Thoracic aorta (tissue), 2 donors: ENCODE measurements around the gene PLP2. TPM values are rescaled to one million over a fixed set of nuclear protein-coding genes. Genes with fewer than 3 reads are reported as not detected.

Source experiments
- ATAC-seq: fragments of 150-250 bp; one replicate; pipeline ENCODE4 v1.8.0; 2017; ENCODE audit warnings: low read depth; ENCODE audit not compliant: insufficient number of reproducible peaks, low FRiP score
- DNase-seq: peaks from one replicate; pipeline ENCODE4 v3.0.0-alpha.2; 2020; ENCODE audit warnings: low spot score
- H3K27ac ChIP-seq, 2 donors: fragments of 200-600 bp; sonication (generic); 1 replicate in 1 of 2; 2 replicates in 1 of 2; pipeline ENCODE4 v1.5.1; 2016; ENCODE audit warnings: mild to moderate bottlenecking in 2 of 2, moderate library complexity in 2 of 2
- H3K27me3 ChIP-seq: fragments of 200-600 bp; sonication (generic); replicated peaks from 2 replicates; pipeline ENCODE4 v1.6.0; 2016; ENCODE audit warnings: mild to moderate bottlenecking; ENCODE audit not compliant: insufficient read depth
- H3K36me3 ChIP-seq: fragments of 200-600 bp; sonication (generic); one replicate; pipeline ENCODE4 v1.5.1; 2016
- H3K4me1 ChIP-seq, 2 donors: fragments of 200-600 bp; sonication (generic); 1 replicate in 1 of 2; 2 replicates in 1 of 2; pipeline versions ENCODE4 v1.5.1 to v1.6.0; 2016; ENCODE audit warnings: low read depth in 2 of 2, mild to moderate bottlenecking in 1 of 2; ENCODE audit not compliant: control insufficient read depth in 1 of 2
- H3K4me3 ChIP-seq: fragments of 200-600 bp; sonication (generic); 2 replicates; pipeline ENCODE4 v1.5.1; 2016; ENCODE audit warnings: mild to moderate bottlenecking
- H3K9me3 ChIP-seq: fragments of 200-600 bp; sonication (generic); 2 replicates; pipeline ENCODE4 v1.5.1; 2016
- CTCF ChIP-seq: fragments of 200-600 bp; sonication (generic); IDR thresholded peaks from one replicate; pipeline ENCODE4 v1.5.1; 2019; ENCODE audit warnings: antibody characterized with exemption
- total RNA-seq, 2 donors: library from RNA; depleted of rRNA; stranded (reverse); fragments of >200 nt; gene quantifications; one replicate each; pipeline versions ENCODE4 v1.1.0 to v1.2.3, GENCODE V29; 2016

The PLP2 gene
- total RNA-seq, 2 donors from 2014 or later: 90.2 to 101 TPM

GRCh38 chrX:49174723-49175122, 3.0 kb downstream of the PLP2 start:
- no peak overlapping the region for H3K27ac ChIP-seq
- DNase-seq (no peak), ATAC-seq (no peak)
- H3K27me3 ChIP-seq: no peaks in the 10 kb centered on the region
- no peak overlapping the region for H3K4me3 ChIP-seq
- TF ChIP-seq CTCF: no peak
- H3K9me3 ChIP-seq: no peaks in the 10 kb centered on the region
- H3K4me1 ChIP-seq: peaks cover 0 to 26% of the 10 kb centered on the region in 2 donors
- H3K36me3 ChIP-seq: peaks cover 9% of the 10 kb centered on the region

- no peak for TF ChIP-seq CTCF
- no peak for ATAC-seq
- no peaks in the 10 kb centered on the region for H3K9me3 ChIP-seq
- no peak for DNase-seq
- no peak overlapping the region for H3K4me3 ChIP-seq
- H3K4me1 ChIP-seq: peaks cover 0 to 26% of the 10 kb centered on the region in 2 donors
- H3K27ac ChIP-seq: no peak overlapping the region
- H3K27me3 ChIP-seq: no peaks in the 10 kb centered on the region
- H3K36me3 ChIP-seq: peaks cover 9% of the 10 kb centered on the region
These were observed 4.0 kb downstream of the PLP2 start for GRCh38 chrX:49175435-49176274.

DNA sequence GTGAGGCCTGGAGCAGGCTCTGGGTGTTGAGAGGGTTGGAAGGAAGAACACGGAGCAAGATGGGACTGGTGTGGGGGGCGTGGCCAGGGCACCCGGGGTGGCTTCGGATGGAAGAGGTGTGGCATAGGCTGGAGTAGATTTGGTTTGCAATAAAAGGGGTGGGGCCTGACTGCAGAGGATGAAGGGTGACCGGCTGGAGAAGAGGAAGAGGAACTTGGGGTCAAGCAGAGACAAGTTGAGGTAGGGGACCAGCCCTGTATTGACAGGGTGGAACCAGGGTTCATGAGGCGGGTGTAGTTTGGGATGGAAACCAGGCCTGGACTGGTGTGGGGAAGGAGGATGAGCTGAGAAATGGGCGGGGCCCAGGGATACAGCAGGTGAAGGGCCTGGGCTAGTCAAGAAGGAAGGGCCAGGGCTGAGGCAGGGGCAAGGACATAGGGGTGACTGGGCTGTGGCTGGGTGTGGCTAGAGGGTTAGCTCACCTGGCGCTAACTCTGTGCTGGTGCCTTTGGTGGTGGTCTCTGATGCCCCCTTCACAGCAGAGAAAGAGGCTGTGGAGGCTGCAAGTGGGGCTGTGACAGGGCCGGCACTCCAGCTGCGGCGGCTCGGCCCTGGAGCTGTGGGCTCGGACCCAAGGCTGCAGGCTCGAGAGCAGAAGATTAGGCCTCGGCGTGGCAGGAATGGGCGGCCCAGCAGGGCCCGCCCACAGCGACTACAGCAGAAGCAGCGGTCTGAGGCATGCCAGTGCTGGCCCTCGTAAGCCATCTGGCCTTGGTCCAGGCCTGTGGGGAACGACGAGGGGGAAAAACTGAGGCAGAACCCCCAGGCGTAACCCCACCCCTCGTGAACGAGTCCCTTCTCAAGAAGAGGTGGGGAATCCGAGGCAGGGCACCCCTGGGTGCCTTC, 5.0 kb downstream of the PLP2 start:
- no peak for DNase-seq
- Histone ChIP-seq H3K27ac (peak overlapping the region in 1 of 2 donors; percentile 44), H3K36me3 (peaks cover 9% of the 10 kb centered on the region)

GRCh38 chrX:49177338-49177833, 5.7 kb downstream of the PLP2 start:
- Histone ChIP-seq H3K9me3 (no peaks in the 10 kb centered on the region), H3K27me3 (no peaks in the 10 kb centered on the region), H3K4me1 (peaks cover 0 to 26% of the 10 kb centered on the region in 2 donors), H3K36me3 (peaks cover 10% of the 10 kb centered on the region), H3K4me3 (no peak overlapping the region), H3K27ac (peak overlapping the region in 1 of 2 donors; percentile 44)
- ATAC-seq (no peak), DNase-seq (no peak)
- TF ChIP-seq CTCF: no peak

More for the DNA sequence above, 5.0 kb downstream of the PLP2 start:
- no peak for TF ChIP-seq CTCF
- H3K9me3 ChIP-seq: no peaks in the 10 kb centered on the region
- H3K4me1 ChIP-seq: peaks cover 0 to 26% of the 10 kb centered on the region in 2 donors
- no peak for ATAC-seq
- H3K27me3 ChIP-seq: no peaks in the 10 kb centered on the region
- H3K4me3 ChIP-seq: no peak overlapping the region
